ENCODE measurements around the gene NAGPA.

- TF ChIP-seq, protein P1, sequence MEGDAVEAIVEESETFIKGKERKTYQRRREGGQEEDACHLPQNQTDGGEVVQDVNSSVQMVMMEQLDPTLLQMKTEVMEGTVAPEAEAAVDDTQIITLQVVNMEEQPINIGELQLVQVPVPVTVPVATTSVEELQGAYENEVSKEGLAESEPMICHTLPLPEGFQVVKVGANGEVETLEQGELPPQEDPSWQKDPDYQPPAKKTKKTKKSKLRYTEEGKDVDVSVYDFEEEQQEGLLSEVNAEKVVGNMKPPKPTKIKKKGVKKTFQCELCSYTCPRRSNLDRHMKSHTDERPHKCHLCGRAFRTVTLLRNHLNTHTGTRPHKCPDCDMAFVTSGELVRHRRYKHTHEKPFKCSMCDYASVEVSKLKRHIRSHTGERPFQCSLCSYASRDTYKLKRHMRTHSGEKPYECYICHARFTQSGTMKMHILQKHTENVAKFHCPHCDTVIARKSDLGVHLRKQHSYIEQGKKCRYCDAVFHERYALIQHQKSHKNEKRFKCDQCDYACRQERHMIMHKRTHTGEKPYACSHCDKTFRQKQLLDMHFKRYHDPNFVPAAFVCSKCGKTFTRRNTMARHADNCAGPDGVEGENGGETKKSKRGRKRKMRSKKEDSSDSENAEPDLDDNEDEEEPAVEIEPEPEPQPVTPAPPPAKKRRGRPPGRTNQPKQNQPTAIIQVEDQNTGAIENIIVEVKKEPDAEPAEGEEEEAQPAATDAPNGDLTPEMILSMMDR (IDR thresholded peaks at IDR 0.05; ENCODE audit: poor library complexity), result no peak
- no peak for TF ChIP-seq EZH2 (IDR thresholded peaks at IDR 0.05; ENCODE audit: borderline replicate concordance)
Measured at GRCh38 chr16:5065813-5066212, 32.1 kb upstream of the NAGPA start, which contains the start of gene C16orf89.
